H1 (cell line): ENCODE results near the gene KIF26A. TPM values are rescaled to one million over a fixed set of nuclear protein-coding genes. Genes with fewer than 3 reads are reported as not detected.

Experiments
- EZH2 ChIP-seq: fragments of 200-600 bp; sonication (generic); IDR thresholded peaks from 2 replicates; pipeline ENCODE4 v1.7.1; 2012; ENCODE audit warnings: low read depth, mild to moderate bottlenecking, moderate library complexity, low read length, inconsistent platforms; ENCODE audit not compliant: severe bottlenecking
- JUN ChIP-seq: IDR thresholded peaks from 2 replicates; pipeline ENCODE4 v1.6.1; 2011; ENCODE audit warnings: low read depth, mild to moderate bottlenecking, improper control_type of control experiment, low read length
- PHF8 ChIP-seq: fragments of 200-600 bp; sonication (generic); conservative IDR thresholded peaks from 2 replicates; pipeline ENCODE4 v1.7.1; 2012; ENCODE audit warnings: low read depth, mild to moderate bottlenecking, inconsistent platforms, low read length, moderate library complexity
- POLR2A ChIP-seq, 2 experiments: IDR thresholded peaks; 1 replicate in 1 of 2; 2 replicates in 1 of 2; pipeline ENCODE4 v1.6.1; 2011; ENCODE audit warnings: low read depth in 2 of 2, low read length in 2 of 2, mild to moderate bottlenecking in 2 of 2; ENCODE audit errors: control extremely low read depth in 1 of 2
- RXRA ChIP-seq: IDR thresholded peaks from 2 replicates; pipeline ENCODE4 v1.6.1; 2011; ENCODE audit warnings: low read depth, mild to moderate bottlenecking, low read length, moderate library complexity; ENCODE audit not compliant: insufficient read depth
- SRF ChIP-seq: IDR thresholded peaks from 2 replicates; pipeline ENCODE4 v1.6.1; 2011; ENCODE audit warnings: mild to moderate bottlenecking, low read depth, low read length, moderate library complexity
- TCF12 ChIP-seq: IDR thresholded peaks from 2 replicates; pipeline ENCODE4 v1.6.1; 2011; ENCODE audit warnings: low read depth, mild to moderate bottlenecking, low read length
- TEAD4 ChIP-seq: IDR thresholded peaks from 2 replicates; pipeline ENCODE4 v1.6.1; 2012; ENCODE audit warnings: low read depth, low read length, inconsistent platforms, mixed read lengths
- polyA plus RNA-seq, 7 experiments: library from polyadenylated mRNA; depleted of rRNA in 3 of 7; stranded (reverse) in 5 of 7; unstranded in 2 of 7; fragments of >200 nt in 5 of 7; fragments of 200-250 nt in 2 of 7; gene quantifications; 1 replicate in 5 of 7; 2 replicates in 1 of 7; 4 replicates in 1 of 7; pipeline versions ENCODE4 v1.2.1 to v1.2.3, GENCODE V29; 2011 to 2013; ENCODE audit warnings: missing spikeins in 2 of 7, mixed read lengths in 2 of 7
- total RNA-seq: library from RNA; stranded (reverse); fragmentation: NEBNext Ultra II Directional; extraction: Animal tissue kit (Norgen Biotek cat#: 25700); gene quantifications from 2 replicates; pipeline ENCODE4 v1.2.1, GENCODE V29; 2021
- TF ChIP-seq, protein P1 (sequence below): fragments of 300-600 bp; sonication (generic); IDR thresholded peaks from 2 replicates; pipeline ENCODE4 v1.7.1; 2012; ENCODE audit warnings: low read length, moderate library complexity, mild to moderate bottlenecking, inconsistent platforms; ENCODE audit not compliant: insufficient replicate concordance
- TF ChIP-seq, protein P2 (sequence below): IDR thresholded peaks from 2 replicates; pipeline ENCODE4 v1.6.1; 2012; ENCODE audit warnings: inconsistent platforms

Gene KIF26A
- total and polyA plus RNA-seq, 2 of the 8 experiments (the other 6 are each of a cell fraction or from before 2014, with no cell fraction given): 11.5 to 41.6 TPM

DNA sequence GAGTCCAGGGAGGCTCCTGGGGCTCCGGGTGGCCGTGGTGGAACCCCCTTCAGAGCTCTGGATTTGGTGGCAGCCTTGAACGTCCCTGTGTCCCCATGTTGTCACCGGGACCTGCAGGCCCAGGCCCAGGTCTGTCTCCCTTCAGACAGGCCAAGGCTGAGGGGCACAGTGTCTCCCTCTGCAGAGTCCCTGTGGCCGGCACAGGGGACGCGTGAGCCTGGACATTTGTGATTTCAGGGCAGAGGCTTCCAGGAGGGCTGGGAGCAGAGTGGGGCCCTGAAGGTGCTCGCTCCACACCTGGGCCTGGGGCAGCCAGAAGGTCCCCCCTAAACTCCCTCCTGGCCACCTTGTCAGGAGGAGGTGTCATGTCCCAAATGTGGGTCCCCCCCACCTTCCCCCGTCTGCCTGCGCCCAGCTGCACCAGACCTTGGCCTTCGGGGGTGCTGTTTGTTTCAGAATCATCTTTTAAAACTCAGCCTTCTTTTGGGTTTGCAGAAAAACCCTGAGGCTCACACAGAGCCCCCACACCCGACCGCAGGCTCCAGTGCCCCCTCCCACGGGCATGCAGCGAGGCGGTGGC is 47.6 kb downstream of the KIF26A start (continued):
- TF ChIP-seq, protein P1, sequence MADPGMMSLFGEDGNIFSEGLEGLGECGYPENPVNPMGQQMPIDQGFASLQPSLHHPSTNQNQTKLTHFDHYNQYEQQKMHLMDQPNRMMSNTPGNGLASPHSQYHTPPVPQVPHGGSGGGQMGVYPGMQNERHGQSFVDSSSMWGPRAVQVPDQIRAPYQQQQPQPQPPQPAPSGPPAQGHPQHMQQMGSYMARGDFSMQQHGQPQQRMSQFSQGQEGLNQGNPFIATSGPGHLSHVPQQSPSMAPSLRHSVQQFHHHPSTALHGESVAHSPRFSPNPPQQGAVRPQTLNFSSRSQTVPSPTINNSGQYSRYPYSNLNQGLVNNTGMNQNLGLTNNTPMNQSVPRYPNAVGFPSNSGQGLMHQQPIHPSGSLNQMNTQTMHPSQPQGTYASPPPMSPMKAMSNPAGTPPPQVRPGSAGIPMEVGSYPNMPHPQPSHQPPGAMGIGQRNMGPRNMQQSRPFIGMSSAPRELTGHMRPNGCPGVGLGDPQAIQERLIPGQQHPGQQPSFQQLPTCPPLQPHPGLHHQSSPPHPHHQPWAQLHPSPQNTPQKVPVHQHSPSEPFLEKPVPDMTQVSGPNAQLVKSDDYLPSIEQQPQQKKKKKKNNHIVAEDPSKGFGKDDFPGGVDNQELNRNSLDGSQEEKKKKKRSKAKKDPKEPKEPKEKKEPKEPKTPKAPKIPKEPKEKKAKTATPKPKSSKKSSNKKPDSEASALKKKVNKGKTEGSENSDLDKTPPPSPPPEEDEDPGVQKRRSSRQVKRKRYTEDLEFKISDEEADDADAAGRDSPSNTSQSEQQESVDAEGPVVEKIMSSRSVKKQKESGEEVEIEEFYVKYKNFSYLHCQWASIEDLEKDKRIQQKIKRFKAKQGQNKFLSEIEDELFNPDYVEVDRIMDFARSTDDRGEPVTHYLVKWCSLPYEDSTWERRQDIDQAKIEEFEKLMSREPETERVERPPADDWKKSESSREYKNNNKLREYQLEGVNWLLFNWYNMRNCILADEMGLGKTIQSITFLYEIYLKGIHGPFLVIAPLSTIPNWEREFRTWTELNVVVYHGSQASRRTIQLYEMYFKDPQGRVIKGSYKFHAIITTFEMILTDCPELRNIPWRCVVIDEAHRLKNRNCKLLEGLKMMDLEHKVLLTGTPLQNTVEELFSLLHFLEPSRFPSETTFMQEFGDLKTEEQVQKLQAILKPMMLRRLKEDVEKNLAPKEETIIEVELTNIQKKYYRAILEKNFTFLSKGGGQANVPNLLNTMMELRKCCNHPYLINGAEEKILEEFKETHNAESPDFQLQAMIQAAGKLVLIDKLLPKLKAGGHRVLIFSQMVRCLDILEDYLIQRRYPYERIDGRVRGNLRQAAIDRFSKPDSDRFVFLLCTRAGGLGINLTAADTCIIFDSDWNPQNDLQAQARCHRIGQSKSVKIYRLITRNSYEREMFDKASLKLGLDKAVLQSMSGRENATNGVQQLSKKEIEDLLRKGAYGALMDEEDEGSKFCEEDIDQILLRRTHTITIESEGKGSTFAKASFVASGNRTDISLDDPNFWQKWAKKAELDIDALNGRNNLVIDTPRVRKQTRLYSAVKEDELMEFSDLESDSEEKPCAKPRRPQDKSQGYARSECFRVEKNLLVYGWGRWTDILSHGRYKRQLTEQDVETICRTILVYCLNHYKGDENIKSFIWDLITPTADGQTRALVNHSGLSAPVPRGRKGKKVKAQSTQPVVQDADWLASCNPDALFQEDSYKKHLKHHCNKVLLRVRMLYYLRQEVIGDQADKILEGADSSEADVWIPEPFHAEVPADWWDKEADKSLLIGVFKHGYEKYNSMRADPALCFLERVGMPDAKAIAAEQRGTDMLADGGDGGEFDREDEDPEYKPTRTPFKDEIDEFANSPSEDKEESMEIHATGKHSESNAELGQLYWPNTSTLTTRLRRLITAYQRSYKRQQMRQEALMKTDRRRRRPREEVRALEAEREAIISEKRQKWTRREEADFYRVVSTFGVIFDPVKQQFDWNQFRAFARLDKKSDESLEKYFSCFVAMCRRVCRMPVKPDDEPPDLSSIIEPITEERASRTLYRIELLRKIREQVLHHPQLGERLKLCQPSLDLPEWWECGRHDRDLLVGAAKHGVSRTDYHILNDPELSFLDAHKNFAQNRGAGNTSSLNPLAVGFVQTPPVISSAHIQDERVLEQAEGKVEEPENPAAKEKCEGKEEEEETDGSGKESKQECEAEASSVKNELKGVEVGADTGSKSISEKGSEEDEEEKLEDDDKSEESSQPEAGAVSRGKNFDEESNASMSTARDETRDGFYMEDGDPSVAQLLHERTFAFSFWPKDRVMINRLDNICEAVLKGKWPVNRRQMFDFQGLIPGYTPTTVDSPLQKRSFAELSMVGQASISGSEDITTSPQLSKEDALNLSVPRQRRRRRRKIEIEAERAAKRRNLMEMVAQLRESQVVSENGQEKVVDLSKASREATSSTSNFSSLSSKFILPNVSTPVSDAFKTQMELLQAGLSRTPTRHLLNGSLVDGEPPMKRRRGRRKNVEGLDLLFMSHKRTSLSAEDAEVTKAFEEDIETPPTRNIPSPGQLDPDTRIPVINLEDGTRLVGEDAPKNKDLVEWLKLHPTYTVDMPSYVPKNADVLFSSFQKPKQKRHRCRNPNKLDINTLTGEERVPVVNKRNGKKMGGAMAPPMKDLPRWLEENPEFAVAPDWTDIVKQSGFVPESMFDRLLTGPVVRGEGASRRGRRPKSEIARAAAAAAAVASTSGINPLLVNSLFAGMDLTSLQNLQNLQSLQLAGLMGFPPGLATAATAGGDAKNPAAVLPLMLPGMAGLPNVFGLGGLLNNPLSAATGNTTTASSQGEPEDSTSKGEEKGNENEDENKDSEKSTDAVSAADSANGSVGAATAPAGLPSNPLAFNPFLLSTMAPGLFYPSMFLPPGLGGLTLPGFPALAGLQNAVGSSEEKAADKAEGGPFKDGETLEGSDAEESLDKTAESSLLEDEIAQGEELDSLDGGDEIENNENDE: no peak
- TF ChIP-seq PHF8 (no peak), SRF (no peak), RXRA (no peak), POLR2A (IDR thresholded peaks at IDR 0.05; ENCODE audit: control extremely low read depth in 1 of 2, low read depth in 2 of 2, low read length in 2 of 2) (no peak), TEAD4 (no peak), JUN (no peak), TCF12 (no peak), EZH2 (no peak)
- TF ChIP-seq, protein P2, sequence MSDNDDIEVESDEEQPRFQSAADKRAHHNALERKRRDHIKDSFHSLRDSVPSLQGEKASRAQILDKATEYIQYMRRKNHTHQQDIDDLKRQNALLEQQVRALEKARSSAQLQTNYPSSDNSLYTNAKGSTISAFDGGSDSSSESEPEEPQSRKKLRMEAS: no peak
